HepG2 (cell line): Measurements from ENCODE around the gene VAMP4.

Source experiments
- CREB1 ChIP-seq, 2 experiments: fragments of 450-650 bp in 1 of 2; IDR thresholded peaks; 2 replicates each; pipeline ENCODE4 v1.6.1; 2016 to 2017; ENCODE audit warnings: control low read depth in 1 of 2, mild to moderate bottlenecking in 1 of 2, missing compliant biosample characterization in 1 of 2, missing genetic modification characterization in 1 of 2
- EP300 ChIP-seq, 3 experiments: sonication (generic) in 1 of 3; formaldehyde crosslinking in 1 of 3; IDR thresholded peaks; 2 replicates each; pipeline versions ENCODE4 v1.5.1 to v1.6.1; 2011 to 2020; ENCODE audit warnings: low read depth in 2 of 3, low read length in 2 of 3, borderline replicate concordance in 1 of 3, improper control_type of control experiment in 1 of 3, mild to moderate bottlenecking in 1 of 3, missing genetic modification reagents in 1 of 3, moderate library complexity in 1 of 3
- KDM6A ChIP-seq: IDR thresholded peaks from 2 replicates; pipeline ENCODE4 v1.6.1; 2016; ENCODE audit warnings: low read depth
- TARDBP ChIP-seq: sonication (generic); formaldehyde crosslinking; IDR thresholded peaks from 2 replicates; pipeline ENCODE4 v1.8.0; 2022; ENCODE audit warnings: mild to moderate bottlenecking, missing genetic modification reagents
- ZBTB33 ChIP-seq: sonication (generic); formaldehyde crosslinking; IDR thresholded peaks from 2 replicates; pipeline ENCODE4 v1.4.0; 2020; ENCODE audit warnings: missing genetic modification reagents
- ZBTB7A ChIP-seq: sonication (generic); formaldehyde crosslinking; IDR thresholded peaks from 2 replicates; pipeline ENCODE4 v1.8.0; 2022; ENCODE audit warnings: mild to moderate bottlenecking, missing genetic modification reagents
- ZNF121 ChIP-seq: sonication (generic); formaldehyde crosslinking; IDR thresholded peaks from 2 replicates; pipeline ENCODE4 v1.5.0; 2020; ENCODE audit warnings: mild to moderate bottlenecking, missing genetic modification reagents
- ZNF550 ChIP-seq: sonication (generic); formaldehyde crosslinking; IDR thresholded peaks from 2 replicates; pipeline ENCODE4 v1.4.0; 2020; ENCODE audit warnings: mild to moderate bottlenecking, missing genetic modification reagents, borderline replicate concordance
- ZNF629 ChIP-seq: sonication (generic); formaldehyde crosslinking; conservative IDR thresholded peaks from 2 replicates; pipeline ENCODE4 v1.5.0; 2020; ENCODE audit warnings: missing genetic modification reagents
- TF ChIP-seq, protein P1 (sequence below): sonication (generic); formaldehyde crosslinking; IDR thresholded peaks from 2 replicates; pipeline ENCODE4 v1.4.0; 2020; ENCODE audit warnings: missing genetic modification reagents

DNA sequence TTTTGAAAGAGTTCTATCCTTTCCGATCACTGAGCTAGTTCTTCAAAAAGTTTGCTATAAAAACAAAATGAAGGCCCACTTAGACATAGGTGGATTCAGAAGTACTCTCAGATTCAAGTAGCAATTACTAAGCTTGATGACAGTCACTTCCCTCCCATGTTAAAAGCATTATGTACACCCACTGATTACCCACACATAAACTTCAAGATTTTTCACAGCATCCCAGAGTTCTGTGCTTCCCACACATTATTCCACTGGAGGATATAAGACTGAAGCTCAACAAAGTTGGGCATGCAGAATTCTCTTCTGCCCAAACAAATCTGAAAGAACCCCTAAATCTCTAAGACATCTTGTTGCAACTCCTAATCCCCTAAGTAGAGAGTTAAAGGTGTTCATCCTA is 29.5 kb downstream of the VAMP4 start:
- TF ChIP-seq ZNF550 (no peak), KDM6A (no peak), ZNF121 (no peak), EP300 (IDR thresholded peaks at IDR 0.05; ENCODE audit: low read depth in 2 of 2, low read length in 2 of 2) (no peak), EP300 (CRISPR knock-in tag; IDR thresholded peaks at IDR 0.05; ENCODE audit: borderline replicate concordance) (no peak), ZBTB7A (no peak), ZBTB33 (CRISPR knock-in tag) (no peak), CREB1 (IDR thresholded peaks at IDR 0.05) (no peak), CREB1 (CRISPR knock-in tag; IDR thresholded peaks at IDR 0.05) (no peak), ZNF629 (CRISPR knock-in tag) (no peak), TARDBP (CRISPR knock-in tag) (no peak)
- TF ChIP-seq, protein P1, sequence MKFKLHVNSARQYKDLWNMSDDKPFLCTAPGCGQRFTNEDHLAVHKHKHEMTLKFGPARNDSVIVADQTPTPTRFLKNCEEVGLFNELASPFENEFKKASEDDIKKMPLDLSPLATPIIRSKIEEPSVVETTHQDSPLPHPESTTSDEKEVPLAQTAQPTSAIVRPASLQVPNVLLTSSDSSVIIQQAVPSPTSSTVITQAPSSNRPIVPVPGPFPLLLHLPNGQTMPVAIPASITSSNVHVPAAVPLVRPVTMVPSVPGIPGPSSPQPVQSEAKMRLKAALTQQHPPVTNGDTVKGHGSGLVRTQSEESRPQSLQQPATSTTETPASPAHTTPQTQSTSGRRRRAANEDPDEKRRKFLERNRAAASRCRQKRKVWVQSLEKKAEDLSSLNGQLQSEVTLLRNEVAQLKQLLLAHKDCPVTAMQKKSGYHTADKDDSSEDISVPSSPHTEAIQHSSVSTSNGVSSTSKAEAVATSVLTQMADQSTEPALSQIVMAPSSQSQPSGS (CRISPR knock-in tag), result no peak
